GM12878 (cell line): ENCODE measurements around the gene RIOK1. TPM values are rescaled to one million over a fixed set of nuclear protein-coding genes. Genes with fewer than 3 reads are reported as not detected.

ENCODE experiments used
- CREB1 ChIP-seq: IDR thresholded peaks from 2 replicates; pipeline ENCODE4 v1.6.1; 2012; ENCODE audit warnings: low read depth, mild to moderate bottlenecking, inconsistent platforms
- SMAD5 ChIP-seq: IDR thresholded peaks from 2 replicates; pipeline ENCODE4 v1.6.1; 2016; ENCODE audit warnings: antibody characterized with exemption, low read depth
- polyA plus RNA-seq, 11 experiments: library from polyadenylated mRNA; depleted of rRNA in 4 of 11; unstranded in 6 of 11; stranded (reverse) in 5 of 11; fragments of >200 nt; fragmentation: Nextera tagmentation in 4 of 11; fragmentation: Illumina TruSeq in 1 of 11; extraction: Ambion mirVana in 4 of 11; extraction: Trizol in 1 of 11; gene quantifications; 1 replicate in 1 of 11; 2 replicates in 10 of 11; pipeline versions ENCODE4 v1.2.1 to v1.2.3, GENCODE V29; 2011 to 2016; ENCODE audit warnings: inconsistent platforms in 2 of 11, missing spikeins in 2 of 11, low read depth in 1 of 11
- total RNA-seq, 4 experiments: library from RNA; depleted of rRNA in 3 of 4; stranded (reverse); fragments of >200 nt in 3 of 4; fragmentation: Illumina TruSeq in 1 of 4; extraction: Trizol in 1 of 4; gene quantifications; 2 replicates each; pipeline versions ENCODE4 v1.2.1 to v1.2.3, GENCODE V29; 2013 to 2021
- TF ChIP-seq, protein P1 (sequence below): fragments of 450-650 bp; IDR thresholded peaks from 2 replicates; pipeline ENCODE4 v1.6.1; 2017; ENCODE audit warnings: mild to moderate bottlenecking, moderate library complexity
- TF ChIP-seq, protein P2 (sequence below): IDR thresholded peaks from 2 replicates; pipeline ENCODE4 v1.6.1; 2012; ENCODE audit warnings: mild to moderate bottlenecking, low read depth, low read length

The RIOK1 gene
- total and polyA plus RNA-seq, 10 of the 15 experiments (the other 5 are each of a cell fraction or from before 2014, with no cell fraction given) = 16.1 to 44.6 (median 33.7) TPM

- TF ChIP-seq, protein P1, sequence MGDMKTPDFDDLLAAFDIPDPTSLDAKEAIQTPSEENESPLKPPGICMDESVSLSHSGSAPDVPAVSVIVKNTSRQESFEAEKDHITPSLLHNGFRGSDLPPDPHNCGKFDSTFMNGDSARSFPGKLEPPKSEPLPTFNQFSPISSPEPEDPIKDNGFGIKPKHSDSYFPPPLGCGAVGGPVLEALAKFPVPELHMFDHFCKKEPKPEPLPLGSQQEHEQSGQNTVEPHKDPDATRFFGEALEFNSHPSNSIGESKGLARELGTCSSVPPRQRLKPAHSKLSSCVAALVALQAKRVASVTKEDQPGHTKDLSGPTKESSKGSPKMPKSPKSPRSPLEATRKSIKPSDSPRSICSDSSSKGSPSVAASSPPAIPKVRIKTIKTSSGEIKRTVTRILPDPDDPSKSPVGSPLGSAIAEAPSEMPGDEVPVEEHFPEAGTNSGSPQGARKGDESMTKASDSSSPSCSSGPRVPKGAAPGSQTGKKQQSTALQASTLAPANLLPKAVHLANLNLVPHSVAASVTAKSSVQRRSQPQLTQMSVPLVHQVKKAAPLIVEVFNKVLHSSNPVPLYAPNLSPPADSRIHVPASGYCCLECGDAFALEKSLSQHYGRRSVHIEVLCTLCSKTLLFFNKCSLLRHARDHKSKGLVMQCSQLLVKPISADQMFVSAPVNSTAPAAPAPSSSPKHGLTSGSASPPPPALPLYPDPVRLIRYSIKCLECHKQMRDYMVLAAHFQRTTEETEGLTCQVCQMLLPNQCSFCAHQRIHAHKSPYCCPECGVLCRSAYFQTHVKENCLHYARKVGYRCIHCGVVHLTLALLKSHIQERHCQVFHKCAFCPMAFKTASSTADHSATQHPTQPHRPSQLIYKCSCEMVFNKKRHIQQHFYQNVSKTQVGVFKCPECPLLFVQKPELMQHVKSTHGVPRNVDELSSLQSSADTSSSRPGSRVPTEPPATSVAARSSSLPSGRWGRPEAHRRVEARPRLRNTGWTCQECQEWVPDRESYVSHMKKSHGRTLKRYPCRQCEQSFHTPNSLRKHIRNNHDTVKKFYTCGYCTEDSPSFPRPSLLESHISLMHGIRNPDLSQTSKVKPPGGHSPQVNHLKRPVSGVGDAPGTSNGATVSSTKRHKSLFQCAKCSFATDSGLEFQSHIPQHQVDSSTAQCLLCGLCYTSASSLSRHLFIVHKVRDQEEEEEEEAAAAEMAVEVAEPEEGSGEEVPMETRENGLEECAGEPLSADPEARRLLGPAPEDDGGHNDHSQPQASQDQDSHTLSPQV = no peak
- TF ChIP-seq CREB1 (peak; percentile 83; the same call in 1 of the 2 replicates), SMAD5 (no peak)
- TF ChIP-seq, protein P2, sequence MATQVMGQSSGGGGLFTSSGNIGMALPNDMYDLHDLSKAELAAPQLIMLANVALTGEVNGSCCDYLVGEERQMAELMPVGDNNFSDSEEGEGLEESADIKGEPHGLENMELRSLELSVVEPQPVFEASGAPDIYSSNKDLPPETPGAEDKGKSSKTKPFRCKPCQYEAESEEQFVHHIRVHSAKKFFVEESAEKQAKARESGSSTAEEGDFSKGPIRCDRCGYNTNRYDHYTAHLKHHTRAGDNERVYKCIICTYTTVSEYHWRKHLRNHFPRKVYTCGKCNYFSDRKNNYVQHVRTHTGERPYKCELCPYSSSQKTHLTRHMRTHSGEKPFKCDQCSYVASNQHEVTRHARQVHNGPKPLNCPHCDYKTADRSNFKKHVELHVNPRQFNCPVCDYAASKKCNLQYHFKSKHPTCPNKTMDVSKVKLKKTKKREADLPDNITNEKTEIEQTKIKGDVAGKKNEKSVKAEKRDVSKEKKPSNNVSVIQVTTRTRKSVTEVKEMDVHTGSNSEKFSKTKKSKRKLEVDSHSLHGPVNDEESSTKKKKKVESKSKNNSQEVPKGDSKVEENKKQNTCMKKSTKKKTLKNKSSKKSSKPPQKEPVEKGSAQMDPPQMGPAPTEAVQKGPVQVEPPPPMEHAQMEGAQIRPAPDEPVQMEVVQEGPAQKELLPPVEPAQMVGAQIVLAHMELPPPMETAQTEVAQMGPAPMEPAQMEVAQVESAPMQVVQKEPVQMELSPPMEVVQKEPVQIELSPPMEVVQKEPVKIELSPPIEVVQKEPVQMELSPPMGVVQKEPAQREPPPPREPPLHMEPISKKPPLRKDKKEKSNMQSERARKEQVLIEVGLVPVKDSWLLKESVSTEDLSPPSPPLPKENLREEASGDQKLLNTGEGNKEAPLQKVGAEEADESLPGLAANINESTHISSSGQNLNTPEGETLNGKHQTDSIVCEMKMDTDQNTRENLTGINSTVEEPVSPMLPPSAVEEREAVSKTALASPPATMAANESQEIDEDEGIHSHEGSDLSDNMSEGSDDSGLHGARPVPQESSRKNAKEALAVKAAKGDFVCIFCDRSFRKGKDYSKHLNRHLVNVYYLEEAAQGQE = no peak
Observed at GRCh38 chr6:7389162-7389450, 502 bp upstream of the RIOK1 start (continued).
